ENCODE results near the gene SLCO2A1.

- no peak for TF ChIP-seq CTCF (IDR thresholded peaks at IDR 0.05 in 4 of 5, conservative IDR thresholded peaks at IDR 0.05 in 1 of 5)
- no peak for TF ChIP-seq POLR2A (IDR thresholded peaks at IDR 0.05)
These were observed 135.1 kb downstream of the SLCO2A1 start for GRCh38 chr3:133894353-133895207.
